AG09309 (cell line): ENCODE results near the gene CADPS2.

Experiments used
- DNase-seq: peaks from one replicate; pipeline ENCODE4 v3.0.0-alpha.2; 2010; ENCODE audit warnings: low read depth
- H3K4me3 ChIP-seq: 2 replicates; pipeline ENCODE4 v1.5.1; 2011; ENCODE audit warnings: mild to moderate bottlenecking, low read depth, low read length, moderate library complexity; ENCODE audit not compliant: control insufficient read depth
- TF ChIP-seq, protein P1 (sequence below): IDR thresholded peaks from 2 replicates; pipeline ENCODE4 v1.5.1; 2011; ENCODE audit warnings: mild to moderate bottlenecking, low read depth, low read length, inconsistent platforms; ENCODE audit not compliant: insufficient read depth, control insufficient read depth; ENCODE audit errors: missing control alignments

The CADPS2 gene

DNA sequence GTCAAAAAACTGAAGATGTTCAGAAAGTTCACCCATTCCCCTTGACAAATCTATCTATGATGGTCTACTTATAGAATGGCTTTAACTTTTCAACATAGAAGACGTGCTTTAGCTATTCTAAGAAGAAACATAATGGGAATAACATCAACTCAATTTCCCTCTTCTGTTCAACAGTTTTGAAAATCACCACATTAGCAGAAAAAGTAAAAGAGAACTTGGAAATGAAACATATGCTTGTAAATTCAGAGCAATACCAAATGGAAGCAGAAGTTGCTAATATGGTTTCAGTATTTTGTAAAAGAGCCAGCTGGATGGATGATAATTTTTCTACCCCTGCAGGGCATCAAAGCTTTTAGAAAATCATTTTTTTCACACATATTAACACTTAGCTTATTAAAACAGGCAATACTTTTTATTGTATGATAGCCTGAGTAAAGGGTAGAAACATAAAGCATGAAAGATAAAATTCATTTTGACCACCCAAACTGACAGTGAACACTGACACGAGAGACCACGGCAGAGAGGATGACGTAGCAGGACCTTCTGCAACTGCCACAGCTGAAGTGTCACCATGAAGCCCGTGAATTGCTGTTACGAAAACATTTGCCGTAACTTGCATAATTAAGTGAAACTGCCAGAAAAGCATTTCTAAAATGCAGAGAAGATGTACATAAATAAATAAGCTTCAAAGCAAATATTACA, 542.5 kb downstream of the CADPS2 start:
- TF ChIP-seq, protein P1, sequence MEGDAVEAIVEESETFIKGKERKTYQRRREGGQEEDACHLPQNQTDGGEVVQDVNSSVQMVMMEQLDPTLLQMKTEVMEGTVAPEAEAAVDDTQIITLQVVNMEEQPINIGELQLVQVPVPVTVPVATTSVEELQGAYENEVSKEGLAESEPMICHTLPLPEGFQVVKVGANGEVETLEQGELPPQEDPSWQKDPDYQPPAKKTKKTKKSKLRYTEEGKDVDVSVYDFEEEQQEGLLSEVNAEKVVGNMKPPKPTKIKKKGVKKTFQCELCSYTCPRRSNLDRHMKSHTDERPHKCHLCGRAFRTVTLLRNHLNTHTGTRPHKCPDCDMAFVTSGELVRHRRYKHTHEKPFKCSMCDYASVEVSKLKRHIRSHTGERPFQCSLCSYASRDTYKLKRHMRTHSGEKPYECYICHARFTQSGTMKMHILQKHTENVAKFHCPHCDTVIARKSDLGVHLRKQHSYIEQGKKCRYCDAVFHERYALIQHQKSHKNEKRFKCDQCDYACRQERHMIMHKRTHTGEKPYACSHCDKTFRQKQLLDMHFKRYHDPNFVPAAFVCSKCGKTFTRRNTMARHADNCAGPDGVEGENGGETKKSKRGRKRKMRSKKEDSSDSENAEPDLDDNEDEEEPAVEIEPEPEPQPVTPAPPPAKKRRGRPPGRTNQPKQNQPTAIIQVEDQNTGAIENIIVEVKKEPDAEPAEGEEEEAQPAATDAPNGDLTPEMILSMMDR = no peak
- H3K4me3 ChIP-seq = no peak overlapping the region
- DNase-seq = no peak

DNA sequence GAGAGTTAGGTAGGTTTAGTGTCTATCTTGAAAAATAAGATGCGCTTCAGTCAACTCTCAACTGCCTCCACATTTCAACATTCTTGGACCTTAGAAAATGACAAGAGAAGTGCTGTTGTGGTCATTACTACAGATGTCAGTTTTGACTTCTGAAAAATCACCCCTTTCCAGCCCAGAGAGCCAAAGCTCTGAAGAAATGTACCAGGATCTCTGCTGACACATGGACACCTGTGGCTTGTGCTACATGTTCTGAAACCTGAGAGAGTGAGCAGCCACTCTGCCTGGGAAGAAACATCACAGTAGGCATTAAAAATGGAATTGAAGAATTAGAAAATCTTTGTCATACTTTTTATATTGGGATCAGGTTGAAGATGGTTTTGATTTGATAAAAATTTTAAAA, 545.8 kb downstream of the CADPS2 start:
- DNase-seq = no peak
- TF ChIP-seq, protein P1 = no peak

DNA sequence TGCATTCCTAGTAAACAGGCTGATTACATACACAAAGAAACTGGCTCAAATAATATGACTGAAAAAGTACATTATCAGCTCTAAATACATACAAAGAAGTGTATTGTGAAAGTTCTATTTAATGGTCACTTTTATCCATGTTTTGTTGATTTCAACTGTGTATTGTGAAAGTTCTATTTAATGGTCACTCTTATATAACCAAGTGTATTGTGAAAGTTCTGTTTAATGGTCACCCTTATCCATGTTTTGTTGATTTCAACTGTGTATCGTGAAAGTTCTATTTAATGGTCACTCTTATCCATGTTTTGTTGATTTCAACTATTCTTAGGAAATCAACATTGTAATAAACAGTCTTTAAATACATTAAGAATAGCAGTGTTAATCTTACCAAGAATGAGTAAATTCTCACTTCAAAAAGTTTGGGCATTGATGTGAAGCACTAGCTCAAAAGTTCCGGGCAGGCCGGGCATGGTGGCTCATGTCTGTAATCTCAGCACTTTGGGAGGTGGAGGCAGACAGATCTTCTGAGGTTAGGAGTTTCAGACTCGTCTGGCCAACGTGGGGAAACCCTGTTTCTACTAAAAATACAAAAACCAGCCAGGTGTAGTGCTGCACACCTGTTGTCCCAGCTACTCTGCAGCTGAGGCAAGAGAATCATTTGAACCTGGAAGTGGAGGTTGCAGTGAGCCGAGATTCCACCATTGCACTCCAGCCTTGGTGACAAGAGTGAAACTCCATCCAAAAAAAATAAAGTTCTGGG, 546.9 kb downstream of the CADPS2 start:
- TF ChIP-seq, protein P1 = no peak
- no peak for DNase-seq
- H3K4me3 ChIP-seq = no peak overlapping the region

More for the DNA sequence above, 545.8 kb downstream of the CADPS2 start:
- no peak overlapping the region for H3K4me3 ChIP-seq

DNA sequence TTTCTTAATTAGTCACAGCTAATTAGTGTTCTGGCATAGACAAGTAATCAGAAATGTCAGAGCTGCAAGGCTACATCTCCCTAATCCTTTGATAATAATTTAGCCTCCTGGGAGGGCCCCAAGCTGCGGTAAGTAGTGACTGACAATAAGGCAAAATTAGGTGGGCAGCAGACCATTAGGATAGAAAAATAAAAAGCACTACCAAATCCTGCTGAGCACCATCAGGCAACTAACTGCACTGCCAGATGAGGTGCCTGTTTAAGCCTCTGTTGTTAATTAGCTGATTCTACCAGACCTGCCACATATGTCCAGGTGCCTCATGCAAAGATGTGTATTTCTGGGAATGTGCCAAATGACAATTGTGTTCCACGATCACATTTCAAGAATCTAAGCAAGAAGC, 549.2 kb downstream of the CADPS2 start:
- no peak for DNase-seq
- H3K4me3 ChIP-seq = no peak overlapping the region
- TF ChIP-seq, protein P1 = no peak

DNA sequence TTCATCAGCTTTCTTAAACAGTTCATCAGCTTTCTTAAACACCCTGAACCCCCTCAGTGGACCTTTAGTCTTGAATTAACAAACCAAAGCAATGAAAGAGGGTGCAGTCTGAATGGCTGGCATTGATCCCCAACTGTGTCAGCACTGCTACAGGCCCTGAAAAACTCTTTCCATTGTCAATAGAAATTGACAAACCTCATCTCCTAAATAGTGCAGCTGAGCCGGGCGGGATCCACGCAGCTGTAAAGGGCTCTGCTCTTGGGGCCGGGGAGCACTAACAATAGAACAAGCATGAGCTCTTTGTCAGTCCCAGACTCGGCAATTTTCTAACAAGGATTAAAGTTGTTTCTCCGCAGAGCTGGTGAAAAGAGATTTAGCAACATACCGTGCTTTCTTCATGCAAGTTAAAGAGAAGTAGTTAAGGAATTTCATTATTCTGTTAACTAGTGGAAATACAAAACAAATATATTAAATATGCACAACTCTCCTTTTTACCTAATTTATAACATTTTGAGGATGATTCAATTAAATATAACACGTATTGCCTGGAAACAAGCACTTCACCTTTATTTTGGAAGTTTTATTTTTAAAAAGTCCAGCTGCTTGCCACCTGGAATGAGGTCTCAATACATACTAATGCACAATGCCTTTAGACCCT, 557.0 kb downstream of the CADPS2 start:
- DNase-seq = no peak
- H3K4me3 ChIP-seq = no peak overlapping the region
- TF ChIP-seq, protein P1 = no peak

DNA sequence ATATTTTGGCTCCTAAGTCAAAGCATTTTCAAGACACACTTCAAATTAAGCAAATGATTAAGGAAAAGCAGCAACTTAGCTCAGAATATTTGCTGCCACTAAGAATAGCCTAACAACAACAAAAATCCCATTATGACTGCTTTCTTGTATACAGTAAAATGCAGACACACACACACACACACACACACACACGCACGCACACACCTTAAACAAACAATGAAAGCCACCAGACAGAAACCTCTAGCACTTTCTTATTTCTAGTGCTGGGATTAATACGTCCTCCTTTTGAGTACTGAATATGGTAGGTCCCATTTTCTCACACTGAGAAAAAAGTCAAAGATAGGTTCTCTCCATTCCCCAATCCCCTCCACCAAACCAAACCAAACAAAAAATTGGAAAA, 558.3 kb downstream of the CADPS2 start:
- TF ChIP-seq, protein P1 = no peak
- H3K4me3 ChIP-seq = no peak overlapping the region
- DNase-seq = no peak
